ENCODE measurements around the gene ZNF883. TPM values are rescaled to one million over a fixed set of nuclear protein-coding genes. Genes with fewer than 3 reads are reported as not detected.

Gene ZNF883
- 2.4 and 4.1 TPM in 2 replicates for total RNA-seq

GRCh38 chr9:113011911-113012381 is at the start of gene ZNF883:
ZNF883 (minus strand) TSS chr9:113012192.

GRCh38 chr9:113056191-113057106 is 44.5 kb upstream of the ZNF883 start, which contains the start of gene ZFP37:
ZFP37 (minus strand) TSS chr9:113056724; CDS start chr9:113056688, 36 bp downstream.

Other genes with a start within 250 kb of the ZNF883 start
- gene SLC46A2, start 121.3 kb downstream of the ZNF883 start, total RNA-seq, result not detected in 2 replicates
- 3.3 and 3.7 TPM in 2 replicates for gene ZFP37, start 44.5 kb upstream of the ZNF883 start, total RNA-seq
- gene SLC31A2, start 138.8 kb upstream of the ZNF883 start, total RNA-seq, result 5.2 and 6.8 TPM in 2 replicates
- gene FKBP15, start 209.1 kb upstream of the ZNF883 start, total RNA-seq, result 12.6 and 13.7 TPM in 2 replicates
- 8.2 and 19.9 TPM in 2 replicates for gene SLC31A1, start 209.4 kb upstream of the ZNF883 start, total RNA-seq